H1 (cell line): Measurements from ENCODE around the gene TDRKH. TPM values are rescaled to one million over a fixed set of nuclear protein-coding genes. Genes with fewer than 3 reads are reported as not detected.

Experiments used
- CTCF ChIA-PET: fragments of 300-600 bp; sonication (Branson Sonifier 250); formaldehyde crosslinking; loops from one replicate; lab custom pipeline; 2021; ENCODE audit not compliant: partially characterized antibody; lab: Charles Lee
- POLR2A ChIA-PET: fragments of 300-600 bp; sonication (Branson Sonifier 250); formaldehyde crosslinking; loops from one replicate; lab custom pipeline; 2021; ENCODE audit warnings: inconsistent platforms; ENCODE audit not compliant: partially characterized antibody; lab: Charles Lee
- DNase-seq, 2 experiments: peaks; one replicate each; pipeline versions ENCODE4 v3.0.0 to v3.0.0-alpha.2; 2010 to 2022; ENCODE audit warnings: low spot score in 2 of 2, low read depth in 1 of 2, mixed read lengths in 1 of 2
- FAIRE-seq: peaks from 2 replicates; lab custom pipeline; 2011; peaks lifted over from hg19 to GRCh38; lab: Jason Lieb, UNC
- H2AFZ ChIP-seq: 2 replicates; pipeline ENCODE4 v1.8.1; 2012; ENCODE audit warnings: low read length, inconsistent platforms
- H2AK5ac ChIP-seq: 2 replicates; pipeline ENCODE4 v1.6.1; 2013; ENCODE audit warnings: low read depth, low read length
- H2BK120ac ChIP-seq: replicated peaks from 2 replicates; pipeline ENCODE3; 2013; ENCODE audit warnings: low read depth, low read length, inconsistent platforms
- H2BK12ac ChIP-seq: 2 replicates; pipeline ENCODE4 v1.6.1; 2013; ENCODE audit warnings: low read depth, low read length
- H2BK15ac ChIP-seq: 2 replicates; pipeline ENCODE4 v1.6.1; 2013; ENCODE audit warnings: low read length
- H2BK20ac ChIP-seq: 2 replicates; pipeline ENCODE4 v1.6.1; 2013; ENCODE audit warnings: low read length
- H2BK5ac ChIP-seq: 2 replicates; pipeline ENCODE4 v1.6.1; 2013; ENCODE audit warnings: low read depth, low read length
- H3K14ac ChIP-seq: 2 replicates; pipeline ENCODE4 v1.6.1; 2013; ENCODE audit warnings: inconsistent platforms; ENCODE audit not compliant: insufficient read length
- H3K18ac ChIP-seq: 2 replicates; pipeline ENCODE4 v1.6.1; 2013; ENCODE audit warnings: low read length; ENCODE audit errors: extremely low read depth
- H3K23ac ChIP-seq: 2 replicates; pipeline ENCODE4 v1.6.1; 2013; ENCODE audit warnings: inconsistent platforms; ENCODE audit not compliant: insufficient read length
- H3K23me2 ChIP-seq: 2 replicates; pipeline ENCODE4 v1.6.1; 2013; ENCODE audit warnings: low read depth, low read length
- H3K27ac ChIP-seq: 2 replicates; pipeline ENCODE4 v1.6.1; 2011; ENCODE audit warnings: low read depth, low read length, inconsistent platforms
- H3K27me3 ChIP-seq, 4 experiments: replicated peaks in 1 of 4; 1 replicate in 1 of 4; 2 replicates in 3 of 4; pipeline versions ENCODE4 v1.6.1 to v1.8.1; 2011 to 2013; ENCODE audit warnings: low read length in 3 of 4, mild to moderate bottlenecking in 3 of 4, inconsistent platforms in 2 of 4, mixed read lengths in 2 of 4, moderate library complexity in 1 of 4; ENCODE audit not compliant: control insufficient read depth in 3 of 4, insufficient read depth in 3 of 4; ENCODE audit errors: extremely low read depth in 1 of 4
- H3K36me3 ChIP-seq, 4 experiments: 2 replicates each; pipeline versions ENCODE4 v1.6.1 to v1.8.1; 2011 to 2013; ENCODE audit warnings: mild to moderate bottlenecking in 4 of 4, low read length in 3 of 4, moderate library complexity in 2 of 4, control low read depth in 1 of 4, inconsistent platforms in 1 of 4; ENCODE audit not compliant: insufficient read depth in 4 of 4, control insufficient read depth in 2 of 4
- H3K4ac ChIP-seq: replicated peaks from 2 replicates; pipeline ENCODE3; 2013; ENCODE audit warnings: low read length, low read depth, mixed read lengths, inconsistent platforms; ENCODE audit not compliant: insufficient read length
- H3K4me1 ChIP-seq, 4 experiments: replicated peaks in 1 of 4; 1 replicate in 1 of 4; 2 replicates in 3 of 4; pipeline versions ENCODE4 v1.6.1 to v1.8.1; 2011 to 2013; ENCODE audit warnings: low read length in 3 of 4, inconsistent platforms in 2 of 4, mixed read lengths in 1 of 4; ENCODE audit not compliant: insufficient read depth in 4 of 4, control insufficient read depth in 3 of 4
- H3K4me2 ChIP-seq, 2 experiments: 2 replicates each; pipeline versions ENCODE4 v1.6.1 to v1.8.1; 2011 to 2013; ENCODE audit warnings: low read depth in 2 of 2, low read length in 2 of 2, control low read depth in 1 of 2, inconsistent platforms in 1 of 2, mild to moderate bottlenecking in 1 of 2; ENCODE audit not compliant: insufficient read depth in 1 of 2
- H3K4me3 ChIP-seq, 4 experiments: fragments of 200-600, 300-600 bp in 1 of 4; sonication (generic), shearing (Covaris generic), sonication (Bioruptor Twin) in 1 of 4; 2 replicates each; pipeline versions ENCODE4 v1.5.1 to v1.8.1; 2011 to 2016; ENCODE audit warnings: low read length in 4 of 4, low read depth in 3 of 4, control low read depth in 2 of 4, inconsistent platforms in 2 of 4, mild to moderate bottlenecking in 2 of 4, mixed read lengths in 1 of 4, moderate library complexity in 1 of 4; ENCODE audit not compliant: insufficient read depth in 2 of 4; ENCODE audit errors: extremely low read depth in 1 of 4
- H3K56ac ChIP-seq: replicated peaks from 2 replicates; pipeline ENCODE3; 2013; ENCODE audit warnings: low read depth, mild to moderate bottlenecking, mixed read lengths, low read length, inconsistent platforms; ENCODE audit not compliant: insufficient read length
- H3K79me1 ChIP-seq: 2 replicates; pipeline ENCODE4 v1.6.1; 2013; ENCODE audit warnings: low read depth, low read length, control low read depth
- H3K79me2 ChIP-seq, 2 experiments: 2 replicates each; pipeline versions ENCODE4 v1.6.1 to v1.8.1; 2012 to 2013; ENCODE audit warnings: low read length in 2 of 2, mild to moderate bottlenecking in 2 of 2, inconsistent platforms in 1 of 2; ENCODE audit not compliant: insufficient read depth in 2 of 2, control insufficient read depth in 1 of 2
- H3K9ac ChIP-seq, 4 experiments: replicated peaks in 1 of 4; 1 replicate in 1 of 4; 2 replicates in 3 of 4; pipeline versions ENCODE4 v1.6.1 to v1.8.1; 2011 to 2013; ENCODE audit warnings: low read depth in 3 of 4, low read length in 3 of 4, control low read depth in 2 of 4, mild to moderate bottlenecking in 2 of 4, moderate library complexity in 2 of 4, inconsistent platforms in 1 of 4; ENCODE audit errors: extremely low read depth in 1 of 4
- H3K9me3 ChIP-seq, 2 experiments: 2 replicates each; pipeline versions ENCODE4 v1.6.1 to v1.8.1; 2012 to 2013; ENCODE audit warnings: mild to moderate bottlenecking in 2 of 2, moderate library complexity in 2 of 2, control low read depth in 1 of 2, inconsistent platforms in 1 of 2, low read depth in 1 of 2, low read length in 1 of 2, mixed read lengths in 1 of 2; ENCODE audit not compliant: insufficient read depth in 2 of 2
- H4K20me1 ChIP-seq, 2 experiments: replicated peaks in 1 of 2; 2 replicates each; pipeline versions ENCODE3 to v1.8.1; 2011 to 2013; ENCODE audit warnings: inconsistent platforms in 2 of 2, low read length in 2 of 2, mild to moderate bottlenecking in 1 of 2; ENCODE audit not compliant: insufficient read depth in 2 of 2, control insufficient read depth in 1 of 2
- H4K5ac ChIP-seq: 2 replicates; pipeline ENCODE4 v1.6.1; 2013; ENCODE audit warnings: low read length, low read depth, mixed read lengths, inconsistent platforms; ENCODE audit not compliant: insufficient read length
- H4K8ac ChIP-seq: 2 replicates; pipeline ENCODE4 v1.8.0; 2013; ENCODE audit warnings: mild to moderate bottlenecking, moderate library complexity, low read length, inconsistent platforms; ENCODE audit not compliant: insufficient read depth; ENCODE audit errors: extremely low read depth
- H4K91ac ChIP-seq: replicated peaks from 2 replicates; pipeline ENCODE3; 2013; ENCODE audit warnings: low read length, mixed read lengths, inconsistent platforms; ENCODE audit not compliant: insufficient read length
- MAX ChIP-seq: IDR thresholded peaks from 2 replicates; pipeline ENCODE4 v1.6.1; 2012; ENCODE audit warnings: inconsistent platforms
- SIRT6 ChIP-seq: IDR thresholded peaks from one replicate; pipeline ENCODE4 v1.7.1; 2012; ENCODE audit warnings: low read length, inconsistent platforms
- WGBS, 2 experiments: shearing (Covaris generic) in 1 of 2; methylation state at CpG; one replicate each; pipeline versions ENCODE4 v1.1.6 to v1.1.7; 2013 to 2015; ENCODE audit warnings: low lambda C conversion rate in 2 of 2, mixed read lengths in 2 of 2, inconsistent platforms in 1 of 2, low coverage in 1 of 2, missing lambda C conversion rate in 1 of 2; ENCODE audit not compliant: insufficient replicate concordance in 2 of 2, insufficient coverage in 1 of 2, insufficient read length in 1 of 2; ENCODE audit errors: extremely low coverage in 1 of 2, missing lambda C conversion rate in 1 of 2; 5-methylcytosine and 5-hydroxymethylcytosine counted together
- polyA plus RNA-seq, 7 experiments: library from polyadenylated mRNA; depleted of rRNA in 3 of 7; stranded (reverse) in 5 of 7; unstranded in 2 of 7; fragments of >200 nt in 5 of 7; fragments of 200-250 nt in 2 of 7; gene quantifications; 1 replicate in 5 of 7; 2 replicates in 1 of 7; 4 replicates in 1 of 7; pipeline versions ENCODE4 v1.2.1 to v1.2.3, GENCODE V29; 2011 to 2013; ENCODE audit warnings: missing spikeins in 2 of 7, mixed read lengths in 2 of 7
- total RNA-seq: library from RNA; stranded (reverse); fragmentation: NEBNext Ultra II Directional; extraction: Animal tissue kit (Norgen Biotek cat#: 25700); gene quantifications from 2 replicates; pipeline ENCODE4 v1.2.1, GENCODE V29; 2021

The TDRKH gene
- total and polyA plus RNA-seq, 2 of the 8 experiments (the other 6 are each of a cell fraction or from before 2014, with no cell fraction given): 9.9 to 26.1 TPM

GRCh38 chr1:151834239-151834638 lies 43.9 kb upstream of the TDRKH start:
- no peaks in the 10 kb centered on the region for H3K79me2 ChIP-seq
- H3K4ac ChIP-seq: no peak overlapping the region
- H3K18ac ChIP-seq: no peak overlapping the region
- H2BK20ac ChIP-seq: no peak overlapping the region
- no peaks in the 10 kb centered on the region for H3K36me3 ChIP-seq
- no peak overlapping the region for H2AFZ ChIP-seq
- no peak for TF ChIP-seq MAX
- TF ChIP-seq SIRT6: no peak
- 90% methylated on average over 3 of the region's 3 CpGs; no CpG with 5 or more reads in 1 of the 2 experiments for whole genome bisulfite sequencing, 2 experiments
- H4K20me1 ChIP-seq: no peaks in the 10 kb centered on the region
- H4K5ac ChIP-seq: no peak overlapping the region
- no peak overlapping the region for H4K8ac ChIP-seq
- no peak overlapping the region for H3K9ac ChIP-seq
- FAIRE-seq (no peak), DNase-seq (no peak)
- CTCF ChIA-PET: interaction anchor here (0.7 to 3.7 kb wide), 12 partner anchors 8 to 299 kb away, joined by 3 to 26 read pairs (median 4); no protein-coding TSS in a partner anchor
- H3K4me2 ChIP-seq: no peak overlapping the region
- no peak overlapping the region for H2BK120ac ChIP-seq
- no peak overlapping the region for H3K27ac ChIP-seq
- peaks cover 18% of the 10 kb centered on the region; the same call in 1 of the 2 replicates for H3K23me2 ChIP-seq
- H3K14ac ChIP-seq: no peak overlapping the region
- H3K4me1 ChIP-seq: peaks cover 9 to 28% (median 19%) of the 10 kb centered on the region in 4 experiments
- peaks cover 10 to 24% (median 21%) of the 10 kb centered on the region in 4 experiments for H3K27me3 ChIP-seq
- H4K91ac ChIP-seq: no peak overlapping the region
- no peak overlapping the region for H2BK5ac ChIP-seq
- H3K56ac ChIP-seq: no peak overlapping the region
- H2BK12ac ChIP-seq: no peak overlapping the region
- H3K79me1 ChIP-seq: no peaks in the 10 kb centered on the region
- no peaks in the 10 kb centered on the region for H3K9me3 ChIP-seq
- no peak overlapping the region for H3K4me3 ChIP-seq
- H3K23ac ChIP-seq: no peak overlapping the region
- POLR2A ChIA-PET: interaction anchor here (1.5 kb wide), 1 partner anchor 294 kb away, joined by 4 read pairs; the partner anchor contains the start of gene TUFT1
- no peak overlapping the region for H2AK5ac ChIP-seq
- H2BK15ac ChIP-seq: peak overlapping the region; percentile 88; the same call in 1 of the 2 replicates
